Caco-2 (cell line): Measurements from ENCODE around the gene PLCH1. TPM values are rescaled to one million over a fixed set of nuclear protein-coding genes. Genes with fewer than 3 reads are reported as not detected.

ENCODE experiments used
- BruUV-seq: library from RNA; stranded (reverse); fragments of 400-500 nt; replicated peaks from 2 replicates; lab custom pipeline; 2021; lab: Mats Ljungman, UMichigan
- CTCF ChIA-PET: fragments of 300-600 bp; sonication (Branson Sonifier 250); formaldehyde crosslinking; loops from one replicate; lab custom pipeline; 2022; ENCODE audit warnings: antibody characterized with exemption; lab: Charles Lee
- POLR2A ChIA-PET: fragments of 300-600 bp; sonication (Branson Sonifier 250); formaldehyde crosslinking; loops from one replicate; lab custom pipeline; 2022; ENCODE audit warnings: antibody characterized with exemption; lab: Charles Lee
- DNase-seq, 2 experiments: peaks; one replicate each; pipeline versions ENCODE4 v3.0.0 to v3.0.0-alpha.2; 2020 to 2022
- H3K27me3 ChIP-seq: replicated peaks from 2 replicates; pipeline ENCODE4 v1.6.0; 2011; ENCODE audit warnings: low read length; ENCODE audit not compliant: control insufficient read depth, insufficient read depth
- H3K36me3 ChIP-seq: 2 replicates; pipeline ENCODE4 v1.5.1; 2011; ENCODE audit warnings: low read length; ENCODE audit not compliant: control insufficient read depth, insufficient read depth
- H3K4me1 ChIP-seq: fragments of 250-450 bp; sonication (Bioruptor Pico); 2 replicates; pipeline ENCODE4 v1.5.1; 2020; ENCODE audit warnings: mild to moderate bottlenecking
- H3K4me3 ChIP-seq: 2 replicates; pipeline ENCODE4 v1.5.1; 2011; ENCODE audit warnings: low read depth, mild to moderate bottlenecking, control low read depth, low read length
- H3K9me3 ChIP-seq: fragments of 250-450 bp; sonication (Bioruptor Pico); 2 replicates; pipeline ENCODE4 v1.5.1; 2020; ENCODE audit warnings: mild to moderate bottlenecking, moderate library complexity
- H3K27ac Mint-ChIP-seq: one replicate; pipeline ENCODE4 v1.8.0; 2022; ENCODE audit warnings: mixed read lengths; ENCODE audit not compliant: unreplicated experiment
- H3K27me3 Mint-ChIP-seq: one replicate; pipeline ENCODE4 v1.8.0; 2022; ENCODE audit warnings: mixed read lengths; ENCODE audit not compliant: insufficient read depth, unreplicated experiment
- H3K36me3 Mint-ChIP-seq: one replicate; pipeline ENCODE4 v1.8.0; 2022; ENCODE audit warnings: mild to moderate bottlenecking, mixed read lengths; ENCODE audit not compliant: insufficient read depth, unreplicated experiment
- H3K4me1 Mint-ChIP-seq: one replicate; pipeline ENCODE4 v1.8.0; 2022; ENCODE audit warnings: low read depth, mixed read lengths; ENCODE audit not compliant: unreplicated experiment
- H3K4me3 Mint-ChIP-seq: one replicate; pipeline ENCODE4 v1.8.0; 2022; ENCODE audit warnings: mild to moderate bottlenecking, moderate library complexity, mixed read lengths; ENCODE audit not compliant: unreplicated experiment
- H3K9me3 Mint-ChIP-seq: one replicate; pipeline ENCODE4 v1.8.0; 2022; ENCODE audit warnings: mixed read lengths; ENCODE audit not compliant: unreplicated experiment
- intact Hi-C: fragments of 100-400 bp; cut with micrococcal nuclease; formaldehyde crosslinking; loops from one replicate; pipeline ENCODE4 v1.10.0; 2022; ENCODE audit not compliant: unreplicated experiment
- total RNA-seq: library from RNA; stranded (reverse); gene quantifications from 2 replicates; pipeline ENCODE4 v1.2.3, GENCODE V29; 2022
- TF ChIP-seq, protein P1 (sequence below), 2 experiments: fragments of 200-600 bp in 1 of 2; IDR thresholded peaks; 1 replicate in 1 of 2; 2 replicates in 1 of 2; pipeline versions ENCODE4 v1.5.1 to v1.8.0; 2011 to 2022; ENCODE audit warnings: antibody characterized with exemption in 1 of 2, control low read depth in 1 of 2, inconsistent platforms in 1 of 2, low read depth in 1 of 2, low read length in 1 of 2, mild to moderate bottlenecking in 1 of 2, moderate library complexity in 1 of 2; ENCODE audit not compliant: insufficient read depth in 1 of 2, severe bottlenecking in 1 of 2, unreplicated experiment in 1 of 2

The PLCH1 gene
- total RNA-seq, 1 experiment from 2014 or later = 3.1 TPM

DNA sequence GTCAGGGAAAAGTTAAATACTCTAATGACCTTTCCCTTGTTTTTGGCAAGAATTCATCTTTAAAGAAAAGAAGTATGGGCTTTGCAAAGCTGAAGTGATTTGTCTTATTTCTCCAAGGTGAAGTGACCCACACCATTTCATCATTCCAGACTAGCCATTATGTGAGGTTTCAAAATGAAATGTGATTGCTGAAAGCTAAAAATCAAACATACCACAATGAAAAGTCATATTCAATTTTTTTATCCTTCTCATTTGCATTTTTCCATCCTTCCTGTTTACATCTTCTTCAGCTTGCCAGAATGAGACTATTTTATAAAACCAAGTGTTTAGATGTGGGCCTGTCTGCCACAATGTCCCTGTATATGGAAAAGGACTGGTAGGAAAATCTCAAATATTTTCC lies 309.1 kb downstream of the PLCH1 start:
- Histone ChIP-seq H3K4me3 (no peak overlapping the region), H3K27me3 (no peaks in the 10 kb centered on the region), H3K36me3 (no peaks in the 10 kb centered on the region), H3K9me3 (no peaks in the 10 kb centered on the region), H3K4me1 (no peaks in the 10 kb centered on the region)
- H3K4me3 Mint-ChIP-seq = no peak overlapping the region
- no peaks in the 10 kb centered on the region for H3K4me1 Mint-ChIP-seq
- H3K27ac Mint-ChIP-seq = no peak overlapping the region
- no peaks in the 10 kb centered on the region for H3K27me3 Mint-ChIP-seq
- H3K9me3 Mint-ChIP-seq = no peaks in the 10 kb centered on the region
- intact Hi-C loops = no loop called here
- ChIA-PET CTCF (no interaction called here), POLR2A (no interaction called here)
- no peaks in the 10 kb centered on the region for H3K36me3 Mint-ChIP-seq
- TF ChIP-seq, protein P1, sequence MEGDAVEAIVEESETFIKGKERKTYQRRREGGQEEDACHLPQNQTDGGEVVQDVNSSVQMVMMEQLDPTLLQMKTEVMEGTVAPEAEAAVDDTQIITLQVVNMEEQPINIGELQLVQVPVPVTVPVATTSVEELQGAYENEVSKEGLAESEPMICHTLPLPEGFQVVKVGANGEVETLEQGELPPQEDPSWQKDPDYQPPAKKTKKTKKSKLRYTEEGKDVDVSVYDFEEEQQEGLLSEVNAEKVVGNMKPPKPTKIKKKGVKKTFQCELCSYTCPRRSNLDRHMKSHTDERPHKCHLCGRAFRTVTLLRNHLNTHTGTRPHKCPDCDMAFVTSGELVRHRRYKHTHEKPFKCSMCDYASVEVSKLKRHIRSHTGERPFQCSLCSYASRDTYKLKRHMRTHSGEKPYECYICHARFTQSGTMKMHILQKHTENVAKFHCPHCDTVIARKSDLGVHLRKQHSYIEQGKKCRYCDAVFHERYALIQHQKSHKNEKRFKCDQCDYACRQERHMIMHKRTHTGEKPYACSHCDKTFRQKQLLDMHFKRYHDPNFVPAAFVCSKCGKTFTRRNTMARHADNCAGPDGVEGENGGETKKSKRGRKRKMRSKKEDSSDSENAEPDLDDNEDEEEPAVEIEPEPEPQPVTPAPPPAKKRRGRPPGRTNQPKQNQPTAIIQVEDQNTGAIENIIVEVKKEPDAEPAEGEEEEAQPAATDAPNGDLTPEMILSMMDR (IDR thresholded peaks at IDR 0.05; ENCODE audit: insufficient read depth in 1 of 2, low read depth in 1 of 2, low read length in 1 of 2, severe bottlenecking in 1 of 2, unreplicated experiment in 1 of 2) = no peak
- no peak for DNase-seq
- BruUV-seq = no TSS peak

GRCh38 chr3:155431856-155432570 lies 312.9 kb downstream of the PLCH1 start:
- TF ChIP-seq, protein P1 (IDR thresholded peaks at IDR 0.05; ENCODE audit: insufficient read depth in 1 of 2, low read depth in 1 of 2, low read length in 1 of 2, severe bottlenecking in 1 of 2, unreplicated experiment in 1 of 2) = no peak
- no peaks in the 10 kb centered on the region for H3K4me1 ChIP-seq
- Mint-ChIP-seq H3K4me1 (no peaks in the 10 kb centered on the region), H3K9me3 (peaks cover 14% of the 10 kb centered on the region), H3K4me3 (no peak overlapping the region), H3K27me3 (no peaks in the 10 kb centered on the region), H3K27ac (no peak overlapping the region), H3K36me3 (no peaks in the 10 kb centered on the region)
- ChIA-PET CTCF (no interaction called here), POLR2A (no interaction called here)
- H3K4me3 ChIP-seq = no peak overlapping the region
- BruUV-seq = no TSS peak
- DNase-seq = no peak
- intact Hi-C loops = no loop called here
- H3K9me3 ChIP-seq = peaks cover 6% of the 10 kb centered on the region; the same call in 1 of the 2 replicates
- no peaks in the 10 kb centered on the region for H3K36me3 ChIP-seq
- H3K27me3 ChIP-seq = no peaks in the 10 kb centered on the region

GRCh38 chr3:155428563-155428962 lies 316.3 kb downstream of the PLCH1 start:
- H3K27me3 ChIP-seq = no peaks in the 10 kb centered on the region
- Mint-ChIP-seq H3K4me3 (no peak overlapping the region), H3K27ac (no peak overlapping the region), H3K36me3 (no peaks in the 10 kb centered on the region), H3K9me3 (peaks cover 26% of the 10 kb centered on the region), H3K4me1 (no peaks in the 10 kb centered on the region), H3K27me3 (no peaks in the 10 kb centered on the region)
- DNase-seq = no peak
- no peaks in the 10 kb centered on the region for H3K36me3 ChIP-seq
- CTCF ChIA-PET = no interaction called here
- no TSS peak for BruUV-seq
- intact Hi-C loops = no loop called here
- POLR2A ChIA-PET = no interaction called here
- TF ChIP-seq, protein P1 (IDR thresholded peaks at IDR 0.05; ENCODE audit: insufficient read depth in 1 of 2, low read depth in 1 of 2, low read length in 1 of 2, severe bottlenecking in 1 of 2, unreplicated experiment in 1 of 2) = no peak
- H3K4me3 ChIP-seq = no peak overlapping the region
- peaks cover 18% of the 10 kb centered on the region; the same call in 1 of the 2 replicates for H3K9me3 ChIP-seq
- no peaks in the 10 kb centered on the region for H3K4me1 ChIP-seq
